WTC11 (cell line): Measurements from ENCODE around the gene SMYD3. TPM values are rescaled to one million over a fixed set of nuclear protein-coding genes. Genes with fewer than 3 reads are reported as not detected.

Experiments
- ATAC-seq: fragments of 200-7000 bp; cut with Tn5 transposase; 2 replicates; pipeline ENCODE4 v1.10.0; 2021; ENCODE audit warnings: mild to moderate bottlenecking, moderate library complexity
- CTCF ChIA-PET: fragments of 300-600 bp; sonication (Branson Sonifier 250); formaldehyde crosslinking; loops from one replicate; lab custom pipeline; 2021; ENCODE audit warnings: antibody characterized with exemption; lab: Charles Lee
- POLR2A ChIA-PET: fragments of 350-600 bp; sonication (Branson Sonifier 250); formaldehyde crosslinking; loops from one replicate; lab custom pipeline; 2021; ENCODE audit warnings: antibody characterized with exemption; lab: Charles Lee
- DNase-seq: peaks from one replicate; pipeline ENCODE4 v3.0.0; 2021; ENCODE audit warnings: low spot score
- H3K27ac Mint-ChIP-seq: 2 replicates; pipeline ENCODE4 v1.8.0; 2021; ENCODE audit warnings: mixed read lengths
- H3K27me3 Mint-ChIP-seq: 2 replicates; pipeline ENCODE4 v1.8.0; 2021; ENCODE audit warnings: low read depth, mild to moderate bottlenecking, moderate library complexity, mixed read lengths
- H3K36me3 Mint-ChIP-seq: 2 replicates; pipeline ENCODE4 v1.8.0; 2021; ENCODE audit warnings: mixed read lengths
- H3K4me1 Mint-ChIP-seq: 2 replicates; pipeline ENCODE4 v1.8.0; 2022; ENCODE audit warnings: mixed read lengths
- H3K4me3 Mint-ChIP-seq: 2 replicates; pipeline ENCODE4 v1.8.0; 2021; ENCODE audit warnings: mild to moderate bottlenecking, moderate library complexity, mixed read lengths
- H3K9me3 Mint-ChIP-seq: 2 replicates; pipeline ENCODE4 v1.8.0; 2021; ENCODE audit warnings: mixed read lengths
- AFF4 ChIP-seq: sonication (generic); formaldehyde crosslinking; IDR thresholded peaks from 2 replicates; pipeline ENCODE4 v1.8.1; 2023; ENCODE audit warnings: mild to moderate bottlenecking, missing genetic modification reagents, borderline replicate concordance
- ATF6 ChIP-seq: sonication (generic); formaldehyde crosslinking; IDR thresholded peaks from 2 replicates; pipeline ENCODE4 v1.8.1; 2023; ENCODE audit warnings: mild to moderate bottlenecking, missing genetic modification reagents
- CREM ChIP-seq: sonication (generic); formaldehyde crosslinking; IDR thresholded peaks from 2 replicates; pipeline ENCODE4 v1.8.1; 2022; ENCODE audit warnings: mild to moderate bottlenecking, missing genetic modification reagents, moderate library complexity
- FOXJ3 ChIP-seq: sonication (generic); formaldehyde crosslinking; IDR thresholded peaks from 2 replicates; pipeline ENCODE4 v1.9.0; 2021; ENCODE audit warnings: missing genetic modification reagents, mild to moderate bottlenecking, borderline replicate concordance
- FOXP1 ChIP-seq: sonication (generic); formaldehyde crosslinking; IDR thresholded peaks from 2 replicates; pipeline ENCODE4 v1.8.0; 2022; ENCODE audit warnings: missing genetic modification reagents, mild to moderate bottlenecking, moderate library complexity, borderline replicate concordance
- HMGXB4 ChIP-seq: sonication (generic); formaldehyde crosslinking; IDR thresholded peaks from 2 replicates; pipeline ENCODE4 v1.8.1; 2023; ENCODE audit warnings: mild to moderate bottlenecking, moderate library complexity, missing genetic modification reagents
- IRF1 ChIP-seq: sonication (generic); formaldehyde crosslinking; IDR thresholded peaks from 2 replicates; pipeline ENCODE4 v1.8.0; 2023; ENCODE audit warnings: missing genetic modification reagents
- PRDM15 ChIP-seq: sonication (generic); formaldehyde crosslinking; IDR thresholded peaks from 2 replicates; pipeline ENCODE4 v1.8.0; 2022; ENCODE audit warnings: missing genetic modification reagents
- RORB ChIP-seq: fragments of 250-450 bp; sonication (Bioruptor Pico); IDR thresholded peaks from 2 replicates; pipeline ENCODE4 v1.9.0; 2021; ENCODE audit warnings: mild to moderate bottlenecking
- SP1 ChIP-seq: sonication (generic); formaldehyde crosslinking; conservative IDR thresholded peaks from 2 replicates; pipeline ENCODE4 v1.8.1; 2022; ENCODE audit warnings: missing genetic modification reagents
- TEAD1 ChIP-seq: sonication (generic); formaldehyde crosslinking; IDR thresholded peaks from 2 replicates; pipeline ENCODE4 v1.8.0; 2022; ENCODE audit warnings: mild to moderate bottlenecking, missing genetic modification reagents
- total RNA-seq: library from RNA; stranded (reverse); gene quantifications from 3 replicates; pipeline ENCODE4 v1.2.3, GENCODE V29; 2021

Gene SMYD3
- total RNA-seq, 1 experiment from 2014 or later = 21.4 TPM

- POLR2A ChIA-PET = no interaction called here
Observed at GRCh38 chr1:246220495-246221065, 286.5 kb downstream of the SMYD3 start.

GRCh38 chr1:246219508-246220030 is 287.5 kb downstream of the SMYD3 start:
- H3K4me1 Mint-ChIP-seq = peaks cover 9% of the 10 kb centered on the region
- no peaks in the 10 kb centered on the region for H3K36me3 Mint-ChIP-seq
- peak; percentile 83 for ATAC-seq
- no peak overlapping the region for H3K4me3 Mint-ChIP-seq
- TF ChIP-seq HMGXB4 (CRISPR knock-in tag) = no peak
- TF ChIP-seq SP1 = no peak
- TF ChIP-seq RORB = no peak
- no peak for TF ChIP-seq CREM
- no peak for TF ChIP-seq IRF1 (CRISPR knock-in tag)
- TF ChIP-seq PRDM15 (CRISPR knock-in tag) = no peak
- no peak for TF ChIP-seq FOXJ3
- TF ChIP-seq TEAD1 (CRISPR knock-in tag) = no peak
- POLR2A ChIA-PET = no interaction called here
- no peak for DNase-seq
- H3K27ac Mint-ChIP-seq = peak overlapping the region; percentile 26; the same call in 1 of the 2 replicates
- no peaks in the 10 kb centered on the region for H3K9me3 Mint-ChIP-seq
- CTCF ChIA-PET = interaction anchor here (0.6 to 0.7 kb wide), 2 partner anchors 42 to 238 kb away, joined by 3 read pairs; no protein-coding TSS in a partner anchor
- no peaks in the 10 kb centered on the region for H3K27me3 Mint-ChIP-seq

More at GRCh38 chr1:246220495-246221065, 286.5 kb downstream of the SMYD3 start:
- Mint-ChIP-seq H3K36me3 (no peaks in the 10 kb centered on the region), H3K9me3 (no peaks in the 10 kb centered on the region), H3K4me1 (peaks cover 9% of the 10 kb centered on the region), H3K4me3 (no peak overlapping the region), H3K27me3 (no peaks in the 10 kb centered on the region), H3K27ac (no peak overlapping the region)
- TF ChIP-seq AFF4 = no peak
- TF ChIP-seq ATF6 (CRISPR knock-in tag) = no peak
- TF ChIP-seq FOXP1 (CRISPR knock-in tag) = no peak
- no peak for DNase-seq
- CTCF ChIA-PET = no interaction called here
- ATAC-seq = no peak
